GM18520 (cell line): ENCODE results near the gene LPAR2.
"Not testable (repeated sequence)": the region's sequence is repeated elsewhere in the genome, so short reads cannot be mapped to it uniquely, and the experiment has no call there.

Source experiments
- ATAC-seq: cut with Tn5 transposase; IDR thresholded peaks from one replicate; pipeline ENCODE4 v1.9.1; 2021; ENCODE audit not compliant: unreplicated experiment

LPAR2 gene

DNA sequence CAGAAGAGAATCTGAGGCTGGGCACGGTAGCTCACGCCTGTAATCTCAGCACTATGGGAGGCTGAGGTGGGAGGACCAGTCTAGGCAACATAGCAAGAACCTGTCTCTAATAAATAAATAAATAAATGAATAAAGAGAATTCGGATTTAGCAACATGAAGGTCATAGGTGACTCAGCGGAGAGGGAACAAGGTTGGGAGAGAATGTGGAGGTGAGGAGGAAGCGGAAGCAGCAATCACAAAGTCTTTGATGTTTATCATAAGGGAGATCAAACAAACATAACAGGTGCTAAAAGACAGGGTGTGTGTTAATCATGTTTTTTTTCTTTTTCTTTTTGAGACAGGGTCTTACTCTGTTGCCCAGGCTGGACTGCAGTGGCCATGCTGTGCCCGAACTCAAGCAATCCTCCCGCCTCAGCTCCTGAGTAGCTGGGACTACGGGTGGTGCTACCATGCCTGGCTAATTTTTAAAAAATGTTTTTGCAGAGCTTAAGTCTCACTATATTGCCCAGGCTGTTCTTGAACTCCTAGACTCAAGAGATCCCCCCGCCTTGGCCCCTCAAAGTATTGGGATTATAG is 25.8 kb downstream of the LPAR2 start:
- ATAC-seq, result no peak

DNA sequence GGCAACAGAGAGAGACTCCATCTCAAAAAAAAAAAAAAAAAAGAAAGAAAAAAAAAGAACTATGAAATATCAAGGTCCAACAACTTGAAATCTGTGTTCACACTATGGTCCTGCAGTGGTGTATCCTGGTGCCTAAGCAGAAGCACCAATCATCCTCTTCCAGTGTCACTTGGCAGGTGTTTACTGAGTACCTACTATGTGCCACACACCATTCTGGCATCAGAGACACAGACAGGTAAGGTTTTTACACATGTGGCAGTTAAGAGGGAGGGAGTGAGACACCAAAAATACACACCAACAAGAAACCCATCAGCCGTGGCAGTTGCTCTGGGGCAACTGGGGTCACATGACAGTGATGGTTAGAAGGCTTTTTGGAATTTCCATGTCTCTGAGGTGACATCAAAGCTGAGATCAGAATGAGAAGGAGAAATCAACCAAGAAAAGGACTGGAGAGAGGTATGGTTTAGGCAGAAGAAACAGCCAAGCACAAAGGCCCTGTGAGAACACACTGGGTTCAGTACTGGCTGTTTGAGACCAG is 27.2 kb downstream of the LPAR2 start:
- no peak for ATAC-seq

DNA sequence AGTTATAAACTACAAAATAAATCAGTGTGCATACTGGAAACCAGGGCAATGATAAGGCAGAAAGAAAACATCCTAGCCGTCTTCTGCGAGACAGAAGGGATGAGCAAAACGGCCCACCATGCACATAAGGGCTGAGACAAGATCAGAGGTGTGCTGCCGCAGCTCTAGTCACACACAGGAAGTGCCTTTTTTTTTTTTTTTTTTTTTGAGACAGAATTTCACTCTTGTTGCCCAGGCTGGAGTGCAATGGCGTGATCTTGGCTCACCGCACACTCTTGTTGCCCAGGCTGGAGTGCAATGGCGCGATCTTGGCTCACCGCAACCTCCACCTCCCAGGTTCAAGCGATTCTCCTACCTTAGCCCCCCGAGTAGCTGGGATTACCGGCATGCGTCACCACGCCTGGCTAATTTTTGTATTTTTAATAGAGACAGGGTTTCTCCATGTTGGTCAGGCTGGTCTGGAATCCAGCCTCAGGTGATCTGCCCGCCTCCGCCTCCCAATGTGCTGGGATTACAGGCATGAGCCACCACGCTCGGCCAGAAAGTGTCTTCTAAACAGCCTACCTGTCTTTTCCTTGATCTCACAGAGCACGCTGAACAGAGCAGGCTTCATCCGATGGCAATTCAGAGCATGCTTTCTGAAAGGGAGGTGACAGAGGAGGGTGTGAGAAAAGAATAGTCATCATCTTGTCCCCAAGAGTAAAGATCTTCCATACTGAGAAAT is 29.1 kb downstream of the LPAR2 start:
- ATAC-seq, result not testable (repeated sequence)

DNA sequence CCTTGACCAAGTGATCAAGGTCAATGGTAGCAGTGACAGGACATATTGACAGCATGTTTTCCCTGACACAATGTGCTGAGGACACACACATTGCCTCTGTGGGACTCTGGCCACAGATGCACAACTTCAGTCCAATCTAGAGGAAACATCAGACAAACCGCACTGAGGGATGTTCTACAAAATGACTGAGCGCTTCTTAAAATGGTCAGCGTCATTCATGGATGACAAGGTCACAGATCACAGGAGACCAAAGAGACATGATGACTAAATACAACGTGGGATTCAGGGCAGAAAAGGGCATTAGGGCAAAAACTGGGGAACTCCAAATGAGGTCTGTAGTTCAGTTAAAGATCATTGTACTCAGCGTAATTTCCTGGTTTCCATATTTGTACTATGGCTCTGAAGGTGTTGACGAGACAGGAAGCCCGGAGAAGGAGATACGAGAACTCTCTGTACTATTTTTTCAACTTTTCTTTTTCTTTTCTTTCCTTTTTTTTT is 30.2 kb downstream of the LPAR2 start:
- ATAC-seq, result peak; percentile 58

DNA sequence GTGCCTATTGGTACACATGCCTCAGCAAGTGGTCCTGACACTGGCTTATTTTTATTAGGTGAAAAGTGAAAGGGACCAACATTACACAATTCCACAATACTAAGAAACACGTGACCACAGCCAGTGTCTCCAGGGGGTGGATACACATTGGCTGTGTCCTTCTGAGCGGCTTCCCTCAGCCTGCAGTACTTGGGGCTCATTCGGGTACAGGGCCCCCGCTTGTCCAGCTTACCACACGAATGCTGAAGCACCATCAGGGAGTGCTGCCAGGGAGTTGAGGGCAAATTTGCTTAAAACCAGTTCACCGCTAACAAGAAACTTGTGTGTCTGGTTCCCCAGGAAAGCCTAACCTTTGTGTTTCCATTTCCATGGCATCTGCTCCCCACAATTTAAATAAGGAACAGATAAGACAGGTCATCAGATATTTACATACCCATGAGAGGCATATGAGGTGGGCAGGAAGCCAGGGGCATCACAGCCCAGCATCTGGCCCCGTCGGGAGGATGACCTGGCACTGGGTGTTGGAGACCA is 32.8 kb downstream of the LPAR2 start:
- no peak for ATAC-seq

DNA sequence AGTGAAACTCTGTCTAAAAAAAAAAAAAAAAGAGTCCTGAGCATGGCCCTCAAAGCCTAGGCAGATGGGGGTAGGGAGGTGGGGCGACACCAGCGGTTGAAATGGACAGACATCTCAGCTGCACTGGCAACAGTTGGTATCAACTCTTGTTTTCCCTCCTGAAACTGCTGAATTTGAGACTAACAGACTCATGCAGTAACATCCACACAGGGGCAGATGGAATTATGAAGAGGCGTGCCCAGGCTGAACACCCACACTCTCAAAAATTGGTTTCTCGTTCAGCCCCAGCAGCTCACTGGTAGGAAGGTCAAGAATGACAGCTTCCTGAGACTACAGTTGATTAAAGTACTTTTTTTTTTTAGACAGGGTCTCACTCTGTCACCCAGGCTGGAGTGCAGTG is 33.6 kb downstream of the LPAR2 start:
- ATAC-seq, result no peak

DNA sequence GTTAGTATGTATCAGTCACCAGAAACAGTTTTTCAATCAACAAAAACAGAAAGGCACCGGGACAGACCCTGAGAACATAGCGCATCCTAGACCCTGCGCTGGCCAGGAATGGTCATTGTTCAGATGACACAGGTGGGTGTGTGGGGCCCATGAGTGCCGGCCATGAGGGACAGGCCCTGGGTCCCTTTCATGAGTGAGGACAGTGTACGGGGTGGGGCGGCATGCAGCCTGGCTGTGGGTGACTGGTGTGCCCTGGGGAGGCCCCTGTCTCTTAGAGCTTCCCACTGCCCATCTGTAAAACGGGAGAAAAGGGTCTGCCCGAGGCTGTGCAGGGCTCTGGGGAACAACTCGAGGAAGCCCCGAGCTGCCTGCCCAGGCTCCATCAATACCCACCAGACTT is 35.3 kb downstream of the LPAR2 start:
- ATAC-seq, result no peak

DNA sequence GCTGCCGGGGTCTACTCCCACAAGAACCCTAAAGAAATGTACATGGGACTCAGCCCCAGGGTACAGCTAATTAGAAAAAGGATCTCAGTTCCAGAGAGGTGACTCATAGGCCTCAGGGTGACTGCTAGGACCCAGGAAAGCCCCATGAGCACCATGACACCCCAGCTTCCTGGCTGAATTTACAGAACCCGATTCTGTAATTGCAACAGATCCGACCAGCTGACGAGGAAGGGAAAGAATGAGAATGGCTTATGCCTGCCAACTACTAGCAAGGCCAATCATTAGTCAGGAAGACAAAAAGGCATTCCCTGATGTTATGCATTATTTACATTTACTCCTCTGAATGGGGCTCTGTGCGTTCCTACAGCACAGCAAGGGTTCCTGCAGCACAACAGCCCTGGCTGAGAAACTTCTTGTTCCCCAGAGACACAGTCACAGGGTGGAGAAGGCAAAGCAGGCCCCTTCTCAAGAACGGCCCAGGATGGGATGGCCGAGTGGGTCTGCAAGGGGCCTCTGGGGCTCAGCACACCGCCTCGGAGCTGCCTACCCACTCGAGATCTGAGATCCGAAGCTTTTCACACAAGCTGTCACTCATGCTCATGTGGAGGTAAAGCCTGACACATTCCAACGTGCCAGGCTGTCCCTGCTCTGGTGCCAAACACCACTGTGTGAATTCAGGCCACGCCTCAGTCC is 36.7 kb downstream of the LPAR2 start:
- ATAC-seq, result peak; percentile 80

DNA sequence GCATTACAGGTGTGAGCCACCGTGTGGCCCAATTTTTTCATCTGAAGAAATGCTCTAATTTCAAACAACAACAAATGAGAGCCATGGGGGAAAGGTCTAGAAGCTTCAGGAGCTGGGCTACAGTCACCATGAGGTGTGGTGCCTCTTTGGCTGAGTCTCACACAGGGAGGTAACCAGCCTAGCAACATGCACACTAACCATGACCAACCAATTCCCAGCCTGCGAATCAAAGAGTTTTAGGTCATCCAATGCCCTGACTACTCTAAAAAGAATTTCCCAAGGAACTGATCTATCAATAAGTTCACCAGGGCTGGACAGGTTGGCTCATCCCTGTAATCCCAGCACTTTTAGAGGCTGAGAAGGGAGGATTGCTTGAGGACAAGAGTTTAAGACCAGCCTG is 39.5 kb downstream of the LPAR2 start:
- ATAC-seq, result no peak

DNA sequence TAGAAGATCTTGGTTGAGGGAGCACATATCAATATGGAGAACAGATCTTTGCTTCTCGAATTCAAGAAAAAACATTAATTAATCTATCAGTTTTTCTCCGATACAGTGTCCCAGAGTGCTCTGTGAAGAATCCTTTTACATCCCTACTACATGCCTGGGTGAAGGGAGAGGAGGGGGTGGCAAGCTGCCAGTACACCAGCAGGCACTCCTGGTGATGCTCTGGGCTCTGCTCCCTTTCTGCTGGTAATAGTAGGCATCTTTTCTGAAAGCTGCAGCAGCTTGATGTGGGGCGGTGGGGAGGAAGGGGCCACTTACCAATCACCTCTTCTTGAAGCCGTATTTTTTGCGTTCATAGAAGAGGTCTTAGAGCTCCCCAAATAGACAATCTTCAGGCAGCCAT is 40.2 kb downstream of the LPAR2 start:
- ATAC-seq, result no peak

DNA sequence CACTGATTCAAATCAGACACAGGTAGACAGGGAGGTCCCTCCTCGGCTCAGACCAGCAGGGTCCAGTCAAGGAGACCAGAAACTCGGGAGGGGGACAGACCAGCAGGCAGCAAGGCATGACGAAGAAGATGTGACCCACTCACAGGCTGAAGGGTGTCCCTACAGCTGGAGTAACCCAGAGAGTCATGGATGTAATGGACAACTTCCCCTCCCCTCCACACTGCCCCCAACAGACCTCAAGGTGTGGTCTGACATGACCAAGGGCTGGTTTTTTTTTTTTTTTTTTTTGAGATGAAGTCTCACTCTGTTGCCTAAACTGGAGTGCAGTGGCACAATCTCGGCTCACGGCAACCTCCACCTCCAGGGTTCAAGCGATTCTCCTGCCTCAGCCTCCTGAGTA is 43.7 kb downstream of the LPAR2 start:
- ATAC-seq, result no peak

DNA sequence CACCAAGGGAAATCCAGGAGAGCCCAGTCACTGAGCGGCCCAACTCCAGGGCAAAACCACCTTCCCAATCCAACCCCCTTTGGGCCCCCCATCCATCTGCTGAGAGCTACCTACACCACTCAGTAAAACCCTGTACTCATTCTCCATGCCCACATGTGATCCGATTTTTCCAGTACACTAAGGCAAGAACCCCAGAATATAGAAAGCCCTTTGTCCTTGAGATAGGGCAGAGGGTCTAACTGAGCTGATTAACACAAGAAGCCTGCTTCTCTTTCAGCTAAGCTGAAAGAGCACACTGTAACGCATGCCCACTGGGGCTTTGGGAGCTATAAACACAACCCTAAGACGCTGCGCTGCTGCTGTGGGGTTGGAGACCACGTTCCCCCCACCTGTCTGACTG is 45.5 kb downstream of the LPAR2 start:
- no peak for ATAC-seq

DNA sequence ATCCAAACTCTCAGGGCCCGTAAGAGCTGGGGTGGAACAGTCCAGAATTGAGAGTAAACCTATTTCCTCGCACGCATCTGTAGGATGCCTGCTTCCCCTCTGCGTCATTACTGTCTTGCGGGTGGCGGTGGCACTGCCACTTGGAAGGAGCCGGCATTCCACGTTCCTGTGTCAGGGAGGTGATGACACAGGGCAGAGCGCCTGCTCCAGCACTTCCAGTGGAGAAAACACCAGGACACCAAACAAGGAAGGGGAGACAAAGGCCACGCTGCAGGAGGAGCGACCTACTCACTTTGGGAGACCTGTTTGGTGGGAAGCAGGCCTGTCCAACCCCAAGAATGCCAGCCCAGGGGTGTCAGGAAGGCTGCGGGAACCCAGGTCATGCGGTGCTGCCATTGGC is 46.6 kb downstream of the LPAR2 start:
- no peak for ATAC-seq

DNA sequence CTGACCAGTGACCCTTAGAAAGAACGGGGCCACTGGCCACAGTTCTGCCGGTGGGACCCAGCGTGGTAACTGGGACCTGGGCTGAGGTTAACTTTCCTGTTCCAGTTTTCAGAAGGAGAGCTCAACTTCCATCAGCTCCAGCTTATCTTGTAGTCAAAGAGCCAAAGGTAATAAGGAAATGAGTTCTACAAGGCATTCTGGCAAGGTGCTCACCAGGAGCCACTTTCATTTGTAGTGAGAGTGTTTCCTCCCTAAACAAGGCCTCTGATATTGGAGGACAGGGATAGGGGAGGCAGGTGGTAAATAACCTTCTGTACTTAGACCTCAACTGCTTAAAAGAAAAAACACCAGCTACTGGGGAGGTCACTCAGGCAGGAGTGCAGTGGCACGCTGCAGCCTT is 47.6 kb downstream of the LPAR2 start:
- ATAC-seq, result no peak

DNA sequence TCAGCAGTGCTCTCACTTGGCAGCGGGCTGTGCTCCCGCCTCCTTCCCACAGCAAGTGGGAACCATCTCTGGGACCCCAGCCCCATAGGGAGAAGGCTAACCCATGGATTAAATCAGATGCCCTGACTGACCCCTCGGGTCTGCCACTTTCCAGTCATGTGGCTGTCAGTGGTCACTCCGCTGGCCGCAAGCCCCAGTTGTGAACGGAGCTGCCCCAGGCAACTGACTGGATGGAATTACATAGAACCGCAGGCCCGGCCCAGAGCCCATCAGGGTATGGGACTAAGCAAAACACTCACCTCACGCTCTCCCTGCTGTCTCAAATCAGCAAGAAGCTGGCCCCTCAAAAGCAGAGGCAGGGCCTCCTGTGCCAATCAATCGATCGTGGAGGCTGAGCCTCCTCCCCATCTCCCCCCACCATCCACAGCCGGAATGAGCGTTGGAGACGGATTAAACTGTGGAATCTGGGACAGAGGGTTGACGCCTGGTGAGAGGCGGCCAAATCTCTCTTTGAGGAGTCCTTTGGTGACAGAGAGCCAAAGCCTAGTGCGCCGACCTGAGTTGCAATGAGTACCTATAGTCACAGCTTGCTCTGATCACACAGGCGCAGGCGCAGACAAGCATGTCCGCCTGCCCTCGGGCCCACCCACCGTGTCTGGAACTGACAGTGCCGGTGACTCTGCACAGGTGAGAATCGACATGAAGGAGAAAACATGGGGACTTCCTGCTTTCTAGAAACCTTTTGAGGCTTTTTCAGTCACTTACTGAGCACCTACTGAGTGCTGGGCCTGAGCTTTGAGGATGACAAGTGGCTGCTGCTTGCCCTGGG is 48.3 kb downstream of the LPAR2 start:
- no peak for ATAC-seq

DNA sequence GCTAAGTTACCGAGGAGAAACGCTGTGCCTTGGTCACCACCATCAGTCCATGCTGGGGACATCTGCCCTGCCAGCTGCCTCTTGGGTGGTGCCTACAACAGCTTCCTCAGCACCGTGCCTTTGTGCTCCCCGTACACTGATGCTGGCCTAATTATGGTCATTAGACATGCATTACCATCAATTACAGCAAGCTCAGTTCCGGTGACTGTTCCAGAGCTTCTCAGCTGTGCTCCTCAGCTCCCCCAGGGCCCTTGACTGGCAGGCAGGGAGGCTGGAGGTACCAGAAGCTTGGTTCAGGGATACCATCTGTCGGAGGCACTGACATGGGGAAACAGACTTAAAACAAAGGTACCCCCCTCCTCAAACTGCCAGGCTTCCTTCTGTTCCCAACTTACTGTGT is 49.8 kb downstream of the LPAR2 start:
- no peak for ATAC-seq

DNA sequence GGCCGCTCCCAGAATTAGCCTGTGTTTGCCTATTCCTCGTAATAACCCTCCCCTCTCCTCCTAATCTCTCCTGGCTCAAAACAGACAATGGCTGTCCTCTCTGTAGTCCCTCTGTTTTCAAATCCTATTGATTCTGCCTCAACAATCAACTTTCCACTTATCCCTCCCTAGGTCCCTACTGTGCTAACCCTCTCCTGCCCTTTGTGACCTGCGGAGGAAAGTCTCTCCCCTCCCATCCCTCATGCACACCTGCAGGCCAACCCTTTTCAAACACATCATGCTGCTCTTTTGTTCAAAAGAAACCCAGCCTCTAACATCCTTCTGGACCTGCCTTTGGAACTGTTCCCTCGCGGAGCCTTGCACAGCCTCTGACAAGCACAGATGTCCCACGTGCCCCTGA is 52.6 kb downstream of the LPAR2 start:
- ATAC-seq, result no peak
